HL-60 (cell line): ENCODE results near the gene LRRK1.

ENCODE experiments used
- DNase-seq, 2 experiments: peaks; one replicate each; pipeline ENCODE4 v3.0.0-alpha.2; 2010 to 2020; ENCODE audit warnings: low read depth in 1 of 2, low spot score in 1 of 2
- H3K27ac ChIP-seq: fragments of 250-450 bp; sonication (Bioruptor Pico); replicated peaks from 2 replicates; pipeline ENCODE4 v1.5.1; 2020; ENCODE audit warnings: mild to moderate bottlenecking, moderate library complexity
- H3K27me3 ChIP-seq: fragments of 250-450 bp; sonication (Bioruptor Pico); 2 replicates; pipeline ENCODE4 v1.5.1; 2021; ENCODE audit warnings: mild to moderate bottlenecking, moderate library complexity; ENCODE audit not compliant: insufficient read depth, poor library complexity, severe bottlenecking
- H3K4me3 ChIP-seq: replicated peaks from 2 replicates; pipeline ENCODE4 v1.5.1; 2011; ENCODE audit warnings: mild to moderate bottlenecking, control low read depth, low read length; ENCODE audit not compliant: insufficient read depth
- CTCF ChIP-seq: IDR thresholded peaks from one replicate; pipeline ENCODE4 v1.5.1; 2011; ENCODE audit warnings: low read length, control low read depth, inconsistent platforms; ENCODE audit not compliant: insufficient read depth
- REST ChIP-seq: IDR thresholded peaks from 2 replicates; pipeline ENCODE4 v1.6.1; 2012; ENCODE audit warnings: low read depth; ENCODE audit not compliant: insufficient replicate concordance
- SPI1 ChIP-seq: IDR thresholded peaks from 2 replicates; pipeline ENCODE4 v1.6.1; 2012; ENCODE audit warnings: low read depth, mild to moderate bottlenecking, borderline replicate concordance

LRRK1 gene

GRCh38 chr15:101119181-101119580 is 200.0 kb downstream of the LRRK1 start:
- DNase-seq = no peak
- Histone ChIP-seq H3K4me3 (no peak overlapping the region), H3K27me3 (no peaks in the 10 kb centered on the region), H3K27ac (no peak overlapping the region)
- TF ChIP-seq REST = no peak
- no peak for TF ChIP-seq CTCF
- TF ChIP-seq SPI1 = no peak
